OCI-LY7 (cell line): ENCODE results near the gene ACSL6. TPM values are rescaled to one million over a fixed set of nuclear protein-coding genes. Genes with fewer than 3 reads are reported as not detected.

Experiments
- BruUV-seq: library from RNA; stranded (reverse); fragments of 400-500 nt; replicated peaks from 2 replicates; lab custom pipeline; 2021; lab: Mats Ljungman, UMichigan
- CTCF ChIA-PET: fragments of 300-600 bp; sonication (Branson Sonifier 250); formaldehyde crosslinking; loops from one replicate; lab custom pipeline; 2022; ENCODE audit warnings: antibody characterized with exemption; ENCODE audit not compliant: unreplicated experiment; lab: Charles Lee
- POLR2A ChIA-PET: fragments of 300-600 bp; sonication (Branson Sonifier 250); formaldehyde crosslinking; loops from one replicate; lab custom pipeline; 2022; ENCODE audit warnings: antibody characterized with exemption; lab: Charles Lee
- DNase-seq: peaks from one replicate; pipeline ENCODE4 v3.0.0-alpha.2; 2015; ENCODE audit warnings: low spot score
- H2AFZ ChIP-seq: fragments of 200-600 bp; sonication (generic), shearing (Covaris generic); 2 replicates; pipeline ENCODE4 v1.6.1; 2014; ENCODE audit warnings: mild to moderate bottlenecking, antibody characterized with exemption, low read length, moderate library complexity
- H3K27ac ChIP-seq: fragments of 200-600 bp; sonication (generic); 2 replicates; pipeline ENCODE4 v1.5.1; 2014; ENCODE audit warnings: mixed run types, low read depth, mild to moderate bottlenecking, moderate library complexity, low read length, inconsistent platforms; ENCODE audit not compliant: poor library complexity, severe bottlenecking
- H3K36me3 ChIP-seq: fragments of 200-600 bp; sonication (generic); 2 replicates; pipeline ENCODE4 v1.6.1; 2014; ENCODE audit warnings: mild to moderate bottlenecking, antibody characterized with exemption, low read length, moderate library complexity, mixed read lengths; ENCODE audit not compliant: insufficient read depth
- H3K4me1 ChIP-seq: fragments of 200-600 bp; sonication (generic); 2 replicates; pipeline ENCODE4 v1.5.1; 2014; ENCODE audit warnings: mild to moderate bottlenecking, low read length; ENCODE audit not compliant: insufficient read depth, poor library complexity, severe bottlenecking
- H3K4me2 ChIP-seq: fragments of 200-600 bp; sonication (generic); 2 replicates; pipeline ENCODE4 v1.6.1; 2014; ENCODE audit warnings: mild to moderate bottlenecking, low read length
- H3K4me3 ChIP-seq: fragments of 200-600 bp; sonication (generic); 2 replicates; pipeline ENCODE4 v1.5.1; 2014; ENCODE audit warnings: mild to moderate bottlenecking, low read depth, low read length; ENCODE audit not compliant: poor library complexity, severe bottlenecking
- H3K79me2 ChIP-seq: fragments of 200-600 bp; sonication (generic); 2 replicates; pipeline ENCODE4 v1.6.1; 2016; ENCODE audit warnings: low read depth, mild to moderate bottlenecking, low read length, moderate library complexity, mixed read lengths; ENCODE audit not compliant: insufficient read depth
- H3K9me2 ChIP-seq: fragments of 200-600 bp; sonication (generic); 2 replicates; pipeline ENCODE4 v1.6.1; 2016; ENCODE audit warnings: mild to moderate bottlenecking, low read length, mixed read lengths; ENCODE audit not compliant: insufficient read depth
- H3K9me3 ChIP-seq: fragments of 200-600 bp; sonication (generic); 2 replicates; pipeline ENCODE4 v1.6.1; 2014; ENCODE audit warnings: mild to moderate bottlenecking, mixed run types, low read length, mixed read lengths
- H4K20me1 ChIP-seq: fragments of 200-600 bp; sonication (generic); 2 replicates; pipeline ENCODE4 v1.6.1; 2014; ENCODE audit warnings: mild to moderate bottlenecking, antibody characterized with exemption, low read length, moderate library complexity, mixed read lengths; ENCODE audit not compliant: insufficient read depth
- EZH2phosphoT487 ChIP-seq: fragments of 200-600 bp; sonication (generic); IDR thresholded peaks from 2 replicates; pipeline ENCODE4 v1.6.1; 2018; ENCODE audit warnings: low read depth, borderline replicate concordance, mild to moderate bottlenecking, mixed run types, antibody characterized with exemption, low read length, moderate library complexity, mixed read lengths
- intact Hi-C: fragments of 100-400 bp; cut with micrococcal nuclease; formaldehyde crosslinking; loops from one replicate; pipeline ENCODE4 v1.10.0; 2022; ENCODE audit not compliant: unreplicated experiment
- total RNA-seq, 2 experiments: library from RNA; depleted of rRNA in 1 of 2; stranded (reverse); fragments of >200 nt in 1 of 2; shearing (Covaris generic) in 1 of 2; gene quantifications; 2 replicates each; pipeline ENCODE4 v1.2.3, GENCODE V29; 2014 to 2022
- TF ChIP-seq, protein P1 (sequence below): fragments of 200-600 bp; sonication (generic); conservative IDR thresholded peaks from 2 replicates; pipeline ENCODE4 v1.5.1; 2014; ENCODE audit warnings: mild to moderate bottlenecking, antibody characterized with exemption, low read length, moderate library complexity, mixed read lengths

The ACSL6 gene
- total RNA-seq, 2 experiments from 2014 or later: not detected

DNA sequence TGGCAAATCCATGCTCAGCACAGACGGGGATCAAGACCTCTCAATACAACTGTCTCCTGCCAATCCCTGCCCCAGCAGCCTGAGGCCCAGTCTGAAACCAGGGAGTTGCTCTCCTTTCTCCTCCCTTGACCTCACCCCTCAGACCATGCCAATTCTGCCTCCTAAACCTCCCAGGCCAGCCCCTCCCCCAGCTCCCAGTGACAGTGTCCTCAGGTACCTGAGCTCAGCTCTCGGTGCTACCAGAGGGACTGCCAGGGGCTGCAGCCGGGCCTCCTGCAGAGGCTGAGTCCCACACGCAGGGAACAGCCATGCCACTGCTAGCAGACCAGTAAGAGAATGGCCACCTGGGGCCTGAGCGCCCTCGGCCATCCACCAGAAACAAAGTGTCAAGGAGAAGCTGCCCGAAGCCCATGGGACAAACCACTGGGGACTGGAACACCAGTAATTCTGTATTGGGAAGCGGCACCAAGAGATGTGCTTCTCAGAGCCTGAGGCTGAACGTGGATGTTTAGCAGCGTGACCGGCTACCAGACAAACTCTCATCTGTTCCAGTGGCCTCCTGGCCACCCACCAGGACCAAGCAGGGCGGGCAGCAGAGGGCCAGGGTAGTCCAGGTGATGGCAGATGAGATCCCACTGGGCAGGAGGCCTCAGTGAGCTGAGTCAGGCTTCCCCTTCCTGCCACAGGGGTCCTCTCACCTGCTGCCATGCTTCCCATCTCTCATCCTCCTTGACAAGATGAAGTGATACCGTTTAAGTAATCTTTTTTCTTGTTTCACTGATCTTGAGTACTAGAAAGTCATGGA is 48.4 kb upstream of the ACSL6 start:
- ChIA-PET POLR2A (no interaction called here), CTCF (no interaction called here)
- Histone ChIP-seq H3K4me2 (no peak overlapping the region), H3K9me2 (no peaks in the 10 kb centered on the region), H3K9me3 (no peaks in the 10 kb centered on the region), H3K79me2 (no peaks in the 10 kb centered on the region), H3K36me3 (no peaks in the 10 kb centered on the region), H3K27ac (no peak overlapping the region), H2AFZ (no peak overlapping the region), H3K4me3 (no peak overlapping the region), H3K4me1 (no peaks in the 10 kb centered on the region), H4K20me1 (no peaks in the 10 kb centered on the region)
- TF ChIP-seq, protein P1, sequence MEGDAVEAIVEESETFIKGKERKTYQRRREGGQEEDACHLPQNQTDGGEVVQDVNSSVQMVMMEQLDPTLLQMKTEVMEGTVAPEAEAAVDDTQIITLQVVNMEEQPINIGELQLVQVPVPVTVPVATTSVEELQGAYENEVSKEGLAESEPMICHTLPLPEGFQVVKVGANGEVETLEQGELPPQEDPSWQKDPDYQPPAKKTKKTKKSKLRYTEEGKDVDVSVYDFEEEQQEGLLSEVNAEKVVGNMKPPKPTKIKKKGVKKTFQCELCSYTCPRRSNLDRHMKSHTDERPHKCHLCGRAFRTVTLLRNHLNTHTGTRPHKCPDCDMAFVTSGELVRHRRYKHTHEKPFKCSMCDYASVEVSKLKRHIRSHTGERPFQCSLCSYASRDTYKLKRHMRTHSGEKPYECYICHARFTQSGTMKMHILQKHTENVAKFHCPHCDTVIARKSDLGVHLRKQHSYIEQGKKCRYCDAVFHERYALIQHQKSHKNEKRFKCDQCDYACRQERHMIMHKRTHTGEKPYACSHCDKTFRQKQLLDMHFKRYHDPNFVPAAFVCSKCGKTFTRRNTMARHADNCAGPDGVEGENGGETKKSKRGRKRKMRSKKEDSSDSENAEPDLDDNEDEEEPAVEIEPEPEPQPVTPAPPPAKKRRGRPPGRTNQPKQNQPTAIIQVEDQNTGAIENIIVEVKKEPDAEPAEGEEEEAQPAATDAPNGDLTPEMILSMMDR: no peak
- no peak for TF ChIP-seq EZH2phosphoT487
- no TSS peak for BruUV-seq
- DNase-seq: no peak
- intact Hi-C loops: loop anchor here (10.0 kb wide), 1 partner anchor 295 kb away; no protein-coding TSS in a partner anchor

DNA sequence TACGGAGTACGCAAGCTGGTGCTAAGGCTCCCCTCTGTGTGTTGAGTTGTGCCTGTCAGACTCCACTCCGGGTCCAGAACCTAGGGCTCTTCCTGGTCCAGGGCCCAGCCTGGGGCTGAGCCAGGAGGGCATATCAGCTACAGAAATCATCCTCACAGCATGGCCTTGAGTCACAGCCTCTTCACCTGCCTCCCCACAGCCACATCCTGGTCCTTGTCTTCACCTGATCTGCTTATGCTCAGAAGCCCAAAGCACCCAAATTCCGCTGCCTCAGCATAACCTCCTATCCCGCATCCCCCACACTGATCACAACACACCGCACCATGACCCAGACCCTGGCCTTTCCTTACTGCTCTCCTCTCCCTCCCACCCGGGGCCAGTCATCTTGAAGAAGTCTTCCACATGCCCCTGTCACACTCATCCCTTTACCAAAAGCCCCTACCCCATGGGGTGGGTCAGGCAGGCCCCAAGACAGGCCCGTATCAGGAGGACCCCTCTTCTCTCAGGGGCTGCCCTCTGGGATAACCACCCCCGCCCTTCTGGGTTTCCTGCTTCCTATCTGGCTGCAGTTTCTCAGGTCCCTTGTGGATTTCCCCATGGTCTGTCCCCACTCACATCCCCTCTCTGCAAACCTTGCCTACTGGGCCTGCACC is 47.7 kb upstream of the ACSL6 start:
- Histone ChIP-seq H3K9me2 (no peaks in the 10 kb centered on the region), H3K4me3 (no peak overlapping the region), H3K79me2 (no peaks in the 10 kb centered on the region), H3K36me3 (no peaks in the 10 kb centered on the region), H3K27ac (no peak overlapping the region), H3K4me1 (no peaks in the 10 kb centered on the region), H3K9me3 (no peaks in the 10 kb centered on the region), H3K4me2 (no peak overlapping the region), H2AFZ (no peak overlapping the region), H4K20me1 (no peaks in the 10 kb centered on the region)
- intact Hi-C loops: no loop called here
- POLR2A ChIA-PET: no interaction called here
- DNase-seq: no peak
- TF ChIP-seq, protein P1: no peak
- TF ChIP-seq EZH2phosphoT487: no peak
- CTCF ChIA-PET: no interaction called here
- no TSS peak for BruUV-seq

DNA sequence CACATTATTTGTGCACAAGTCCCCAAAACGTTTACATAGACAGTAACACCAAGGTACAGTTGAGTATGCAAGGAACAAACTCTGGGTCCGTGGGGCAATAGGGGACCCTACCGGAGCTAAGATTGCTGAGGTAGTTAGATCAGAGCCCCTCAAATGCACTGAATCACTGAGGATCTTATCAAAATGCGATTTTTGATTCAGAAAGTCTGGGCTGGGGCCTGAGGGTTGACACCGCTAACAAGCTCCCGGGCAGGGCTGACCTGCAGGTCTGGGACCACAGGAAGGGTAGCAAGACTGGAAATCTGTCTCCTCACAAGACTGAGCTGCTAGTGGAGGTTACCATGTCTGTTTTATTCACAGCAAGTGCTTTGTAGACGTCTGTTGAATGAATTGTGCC is 47.2 kb upstream of the ACSL6 start:
- no peak overlapping the region for H3K27ac ChIP-seq
- TF ChIP-seq EZH2phosphoT487: no peak
- TF ChIP-seq, protein P1: no peak
- H3K79me2 ChIP-seq: no peaks in the 10 kb centered on the region
- H3K36me3 ChIP-seq: no peaks in the 10 kb centered on the region
- no peaks in the 10 kb centered on the region for H4K20me1 ChIP-seq
- H3K9me2 ChIP-seq: no peaks in the 10 kb centered on the region
- no peak for DNase-seq
- H2AFZ ChIP-seq: no peak overlapping the region
- no peak overlapping the region for H3K4me3 ChIP-seq
- POLR2A ChIA-PET: interaction anchor here (0.6 kb wide), 1 partner anchor 260 kb away, joined by 4 read pairs; no protein-coding TSS in a partner anchor
- intact Hi-C loops: no loop called here
- no peaks in the 10 kb centered on the region for H3K4me1 ChIP-seq
- H3K9me3 ChIP-seq: no peaks in the 10 kb centered on the region
- CTCF ChIA-PET: no interaction called here
- no TSS peak for BruUV-seq
- H3K4me2 ChIP-seq: no peak overlapping the region
